Upper lobe of left lung (tissue), 6 donors: ENCODE results near the gene LIMD2. TPM values are rescaled to one million over a fixed set of nuclear protein-coding genes. Genes with fewer than 3 reads are reported as not detected.

Experiments used
- ATAC-seq, 2 donors: fragments of 200-7000 bp; cut with Tn5 transposase; one replicate each; pipeline ENCODE4 v1.9.1; 2022; ENCODE audit warnings: mild to moderate bottlenecking in 2 of 2, moderate library complexity in 2 of 2; ENCODE audit not compliant: low FRiP score in 2 of 2
- DNase-seq, 2 donors: peaks; one replicate each; pipeline ENCODE4 v3.0.0-alpha.2; 2019 to 2020
- H3K27ac ChIP-seq, 4 donors: fragments of 200-600 bp; sonication (generic); one replicate each; pipeline ENCODE4 v1.5.1; 2016 to 2019
- H3K27me3 ChIP-seq, 4 donors: fragments of 200-600 bp; sonication (generic); one replicate each; pipeline ENCODE4 v1.5.1; 2017 to 2019
- H3K36me3 ChIP-seq, 4 donors: fragments of 200-600 bp; sonication (generic); one replicate each; pipeline ENCODE4 v1.5.1; 2016 to 2019
- H3K4me1 ChIP-seq, 4 donors: fragments of 200-600 bp; sonication (generic); one replicate each; pipeline ENCODE4 v1.5.1; 2018 to 2019
- H3K4me3 ChIP-seq, 4 donors: fragments of 200-600 bp; sonication (generic); one replicate each; pipeline ENCODE4 v1.5.1; 2017 to 2019; ENCODE audit warnings: mild to moderate bottlenecking in 2 of 4, moderate library complexity in 1 of 4
- H3K9me3 ChIP-seq, 4 donors: fragments of 200-600 bp; sonication (generic); one replicate each; pipeline ENCODE4 v1.5.1; 2018 to 2019
- CTCF ChIP-seq, 6 experiments: fragments of 450-650 bp in 4 of 6; fragments of 200-600 bp in 2 of 6; sonication (generic) in 2 of 6; IDR thresholded peaks; one replicate each; pipeline ENCODE4 v1.5.1; 2016 to 2019; ENCODE audit warnings: antibody characterized with exemption in 6 of 6
- EP300 ChIP-seq, 4 donors: sonication (generic); formaldehyde crosslinking; IDR thresholded peaks; one replicate each; pipeline ENCODE4 v1.5.1; 2017; ENCODE audit warnings: antibody characterized with exemption in 4 of 4, control low read depth in 2 of 4
- POLR2A ChIP-seq, 4 donors: fragments of 450-650 bp; IDR thresholded peaks; one replicate each; pipeline ENCODE4 v1.5.1; 2016 to 2017; ENCODE audit warnings: antibody characterized with exemption in 4 of 4, mild to moderate bottlenecking in 2 of 4
- POLR2AphosphoS5 ChIP-seq, 2 donors: sonication (generic); formaldehyde crosslinking; IDR thresholded peaks; one replicate each; pipeline ENCODE4 v1.5.1; 2017; ENCODE audit warnings: antibody characterized with exemption in 2 of 2
- WGBS, 2 donors: methylation state at CpG; one replicate each; pipeline ENCODE4 v1.1.5; 2017 to 2018; 5-methylcytosine and 5-hydroxymethylcytosine counted together
- total RNA-seq, 6 donors: library from RNA; depleted of rRNA in 4 of 6; stranded (reverse); fragments of >200 nt in 4 of 6; gene quantifications; one replicate each; pipeline versions ENCODE4 v1.1.0 to v1.2.1, GENCODE V29; 2016 to 2021
- donor health status: DM: no; HTN: no; CAD: no; lungs with moderate emphysema.
- donor health status: DM: no; HTN: yes; CAD: no; lungs with severe emphysema.

Gene LIMD2
- 100 to 1,000 TPM in 1 of 6 donors, 10 to 100 TPM in 5; 13.2 to 115 (median 21.6) TPM for total RNA-seq

- Histone ChIP-seq H3K36me3 (peaks cover 0 to 25% (median 14%) of the 10 kb centered on the region in 4 donors), H3K4me1 (peaks cover 38 to 63% (median 44%) of the 10 kb centered on the region in 4 donors), H3K9me3 (no peaks in the 10 kb centered on the region), H3K27me3 (no peaks in the 10 kb centered on the region), H3K4me3 (peak within 1 kb of the TSS; percentile 54 to 86 (median 74)), H3K27ac (peak within 1 kb of the TSS; percentile 88 to 92 (median 90))
- 1% methylated on average over 24 of the region's 133 CpGs; no CpG with 5 or more reads in 1 of the 2 donors for WGBS, 2 donors
- TF ChIP-seq POLR2A (IDR thresholded peaks at IDR 0.05) (peak in 2 of 4 donors; percentile 15 to 57), POLR2AphosphoS5 (IDR thresholded peaks at IDR 0.05) (no peak)
- peak in 1 of 2 donors; percentile 45 for ATAC-seq
- DNase-seq = peak; percentile 66 to 96
Observed at GRCh38 chr17:63699638-63700527, at the start of gene LIMD2. Gene LIMD2, minus strand, starts transcription at chr17:63700125. Its CDS starts 827 bp downstream, at chr17:63699298.

- Histone ChIP-seq H3K4me1 (peaks cover 10 to 22% (median 15%) of the 10 kb centered on the region in 4 donors), H3K27me3 (no peaks in the 10 kb centered on the region), H3K9me3 (no peaks in the 10 kb centered on the region), H3K4me3 (peak within 1 kb of the TSS; percentile 48 to 97 (median 88)), H3K36me3 (peaks cover 6 to 16% (median 10%) of the 10 kb centered on the region in 4 donors), H3K27ac (peak within 1 kb of the TSS; percentile 93 to 99 (median 96))
- TF ChIP-seq POLR2A (IDR thresholded peaks at IDR 0.05) (peak in 3 of 4 donors; percentile 73 to 94 (median 88)), CTCF (IDR thresholded peaks at IDR 0.05) (peak in 1 of 6 experiments; percentile 29), POLR2AphosphoS5 (IDR thresholded peaks at IDR 0.05) (peak; percentile 87 to 94), EP300 (IDR thresholded peaks at IDR 0.05) (peak in 1 of 4 donors; percentile 62)
- ATAC-seq (peak; percentile 100), DNase-seq (peak; percentile 99 to 100)
- WGBS, 2 donors = 0 to 1% methylated on average over 20 to 49 of the region's 61 CpGs
Observed at GRCh38 chr17:63741408-63742173, 41.7 kb upstream of the LIMD2 start, which contains the start of gene STRADA. Gene STRADA, minus strand, starts transcription at chr17:63741799. Its CDS starts 13,430 bp downstream, at chr17:63728369.

- DNase-seq (no peak), ATAC-seq (peak in 1 of 2 donors; percentile 48)
- Histone ChIP-seq H3K36me3 (peaks cover 4 to 10% (median 6%) of the 10 kb centered on the region in 4 donors), H3K27ac (peak overlapping the region; percentile 93 to 99 (median 96)), H3K9me3 (no peaks in the 10 kb centered on the region), H3K4me1 (peaks cover 10 to 22% (median 15%) of the 10 kb centered on the region in 4 donors), H3K4me3 (peak overlapping the region; percentile 48 to 97 (median 88)), H3K27me3 (no peaks in the 10 kb centered on the region)
- 0% methylated on average over 5 to 14 of the region's 14 CpGs for WGBS, 2 donors
- no peak for TF ChIP-seq EP300 (IDR thresholded peaks at IDR 0.05)
- TF ChIP-seq CTCF (IDR thresholded peaks at IDR 0.05) = no peak
- no peak for TF ChIP-seq POLR2AphosphoS5 (IDR thresholded peaks at IDR 0.05)
- no peak for TF ChIP-seq POLR2A (IDR thresholded peaks at IDR 0.05)
Observed at GRCh38 chr17:63741143-63741407, 41.1 kb upstream of the LIMD2 start.

- no peak for TF ChIP-seq POLR2AphosphoS5 (IDR thresholded peaks at IDR 0.05)
- no peak for TF ChIP-seq POLR2A (IDR thresholded peaks at IDR 0.05)
- TF ChIP-seq EP300 (IDR thresholded peaks at IDR 0.05) = no peak
- no peak for TF ChIP-seq CTCF (IDR thresholded peaks at IDR 0.05)
- Histone ChIP-seq H3K36me3 (peaks cover 0 to 6% (median 2%) of the 10 kb centered on the region in 4 donors), H3K27ac (peak overlapping the region; percentile 93 to 99 (median 96)), H3K4me3 (peak overlapping the region in 3 of 4 donors; percentile 86 to 97 (median 91)), H3K4me1 (peaks cover 10 to 22% (median 15%) of the 10 kb centered on the region in 4 donors), H3K9me3 (no peaks in the 10 kb centered on the region), H3K27me3 (no peaks in the 10 kb centered on the region)
- ATAC-seq = no peak
- DNase-seq = no peak
- WGBS, 2 donors = 32 to 34% methylated on average over 12 of the region's 12 CpGs
Observed at GRCh38 chr17:63740464-63741142, 40.7 kb upstream of the LIMD2 start.
